Measurements from ENCODE around the gene PLGRKT.

Gene PLGRKT

GRCh38 chr9:5393497-5393896 lies 44.2 kb downstream of the PLGRKT start:
- DNase-seq (no peak), ATAC-seq (no peak)
- H3K4me1 Mint-ChIP-seq, result peaks cover 15% of the 10 kb centered on the region
- H3K4me3 Mint-ChIP-seq, result no peak overlapping the region
- H3K36me3 Mint-ChIP-seq (ENCODE audit: low read depth), result peaks cover 4% of the 10 kb centered on the region
- H3K27me3 Mint-ChIP-seq, result no peaks in the 10 kb centered on the region
- no peak overlapping the region for H3K27ac Mint-ChIP-seq
- no peaks in the 10 kb centered on the region for H3K9me3 Mint-ChIP-seq

- DNase-seq, result no peak
- no peak overlapping the region for H3K27ac Mint-ChIP-seq
Measured at GRCh38 chr9:5392285-5392684, 45.4 kb downstream of the PLGRKT start.

GRCh38 chr9:5389109-5389732 lies 48.5 kb downstream of the PLGRKT start:
- ATAC-seq, result peak; percentile 80
- H3K4me3 Mint-ChIP-seq, result no peak overlapping the region

More at GRCh38 chr9:5392285-5392684, 45.4 kb downstream of the PLGRKT start:
- no peaks in the 10 kb centered on the region for H3K27me3 Mint-ChIP-seq
- no peak overlapping the region for H3K4me3 Mint-ChIP-seq
- no peaks in the 10 kb centered on the region for H3K9me3 Mint-ChIP-seq
- peaks cover 15% of the 10 kb centered on the region for H3K4me1 Mint-ChIP-seq
- H3K36me3 Mint-ChIP-seq (ENCODE audit: low read depth), result peaks cover 4% of the 10 kb centered on the region
- no peak for ATAC-seq

DNA sequence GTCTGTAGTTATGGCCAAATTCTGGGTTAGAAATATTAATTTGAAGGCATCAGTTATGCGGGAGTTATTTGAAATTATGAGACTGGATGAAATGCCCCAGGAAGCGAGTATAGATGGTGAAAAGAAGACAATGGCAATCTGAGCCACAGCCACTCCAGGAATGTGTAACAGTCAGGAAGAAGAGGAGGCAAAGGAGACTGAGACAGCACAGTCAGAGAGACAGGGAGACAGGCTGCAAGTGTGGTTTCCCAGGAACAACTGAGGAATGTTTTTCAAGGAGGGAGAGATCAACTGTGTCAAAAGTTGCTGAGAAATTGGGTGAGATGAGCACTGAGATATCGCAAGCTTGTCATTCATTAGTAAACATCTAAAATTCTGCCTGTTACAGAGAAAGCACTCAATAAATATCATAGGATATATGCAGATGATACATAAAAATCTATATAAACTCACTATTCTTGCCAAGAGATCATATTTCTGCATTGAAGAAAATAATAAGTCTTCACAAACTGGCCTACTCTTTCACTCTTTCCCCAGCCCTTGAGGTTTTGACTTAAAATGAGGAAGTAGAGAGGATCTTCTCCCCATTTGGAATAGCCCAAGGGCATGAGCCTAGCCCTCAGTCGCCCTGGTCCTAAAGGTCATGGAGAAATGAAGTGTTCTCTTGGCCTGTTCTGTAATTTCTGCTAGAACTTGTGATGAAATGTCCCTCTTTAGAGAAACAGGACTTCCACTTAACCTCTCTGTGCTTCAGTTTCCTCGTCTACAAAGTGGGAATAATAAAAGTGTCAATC lies 49.5 kb downstream of the PLGRKT start:
- Mint-ChIP-seq H3K36me3 (ENCODE audit: low read depth) (peaks cover 2% of the 10 kb centered on the region), H3K4me3 (no peak overlapping the region), H3K4me1 (peaks cover 13% of the 10 kb centered on the region), H3K9me3 (no peaks in the 10 kb centered on the region), H3K27ac (no peak overlapping the region), H3K27me3 (no peaks in the 10 kb centered on the region)
- no peak for DNase-seq
- no peak for ATAC-seq

More at GRCh38 chr9:5389109-5389732, 48.5 kb downstream of the PLGRKT start:
- DNase-seq, result peak; percentile 15
- Mint-ChIP-seq H3K36me3 (ENCODE audit: low read depth) (peaks cover 2% of the 10 kb centered on the region), H3K9me3 (no peaks in the 10 kb centered on the region), H3K27ac (no peak overlapping the region), H3K4me1 (peaks cover 13% of the 10 kb centered on the region), H3K27me3 (no peaks in the 10 kb centered on the region)

GRCh38 chr9:5384436-5384835 lies 53.3 kb downstream of the PLGRKT start:
- H3K9me3 Mint-ChIP-seq, result no peaks in the 10 kb centered on the region
- no peak overlapping the region for H3K4me3 Mint-ChIP-seq
- ATAC-seq (no peak), DNase-seq (no peak)
- H3K4me1 Mint-ChIP-seq, result peaks cover 9% of the 10 kb centered on the region
- H3K27me3 Mint-ChIP-seq, result no peaks in the 10 kb centered on the region
- H3K36me3 Mint-ChIP-seq (ENCODE audit: low read depth), result peaks cover 5% of the 10 kb centered on the region
- no peak overlapping the region for H3K27ac Mint-ChIP-seq

DNA sequence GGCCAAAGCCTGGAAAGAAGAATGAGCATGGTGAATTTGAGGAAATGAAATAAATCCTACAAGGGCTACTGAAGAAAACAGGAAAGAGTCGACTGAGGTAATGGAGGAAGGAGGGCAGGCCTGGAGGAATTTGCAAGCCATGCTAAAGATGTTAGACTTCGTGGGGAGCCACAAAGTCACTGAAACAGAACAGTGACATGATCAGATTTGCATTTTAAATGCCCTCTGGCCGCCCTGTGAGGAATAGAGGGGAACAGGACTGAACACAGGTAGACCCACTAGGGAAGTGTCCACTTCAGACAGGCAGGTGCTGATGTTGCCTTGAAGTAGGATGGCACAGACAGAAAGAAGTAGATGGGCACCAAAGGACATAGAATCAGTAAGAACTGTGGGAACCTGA lies 55.2 kb downstream of the PLGRKT start:
- Mint-ChIP-seq H3K4me1 (no peaks in the 10 kb centered on the region), H3K27me3 (no peaks in the 10 kb centered on the region), H3K9me3 (no peaks in the 10 kb centered on the region), H3K4me3 (no peak overlapping the region), H3K27ac (no peak overlapping the region), H3K36me3 (ENCODE audit: low read depth) (peaks cover 5% of the 10 kb centered on the region)
- ATAC-seq (no peak), DNase-seq (no peak)

GRCh38 chr9:5375790-5376477 lies 61.8 kb downstream of the PLGRKT start:
- Mint-ChIP-seq H3K9me3 (no peaks in the 10 kb centered on the region), H3K36me3 (ENCODE audit: low read depth) (peaks cover 8% of the 10 kb centered on the region), H3K27ac (peak overlapping the region; percentile 27), H3K27me3 (no peaks in the 10 kb centered on the region), H3K4me3 (no peak overlapping the region), H3K4me1 (peaks cover 30% of the 10 kb centered on the region)
- DNase-seq, result no peak
- no peak for ATAC-seq

DNA sequence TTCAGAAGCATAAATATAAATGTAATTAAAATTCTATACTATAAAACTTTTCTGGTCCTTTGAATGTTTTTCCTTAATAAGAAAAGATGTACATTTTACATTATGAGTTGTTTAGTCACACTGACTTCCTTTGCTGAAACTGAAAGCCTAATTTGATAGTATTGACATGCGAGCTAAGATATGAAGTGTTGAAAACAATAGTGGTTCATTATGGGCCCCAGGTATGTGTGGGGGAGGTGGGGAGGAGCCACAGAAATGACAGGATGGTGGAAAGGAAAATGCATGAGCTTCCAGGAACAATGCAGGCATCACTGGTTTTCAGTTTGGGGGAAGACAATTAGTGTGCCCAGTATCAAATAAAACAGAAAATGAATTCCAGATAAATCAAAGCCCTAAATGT lies 62.6 kb downstream of the PLGRKT start:
- peak; percentile 8 for DNase-seq
- H3K9me3 Mint-ChIP-seq, result no peaks in the 10 kb centered on the region
- H3K27me3 Mint-ChIP-seq, result no peaks in the 10 kb centered on the region
- peak; percentile 68 for ATAC-seq
- peak overlapping the region; percentile 54 for H3K27ac Mint-ChIP-seq
- H3K36me3 Mint-ChIP-seq (ENCODE audit: low read depth), result peaks cover 4% of the 10 kb centered on the region
- H3K4me1 Mint-ChIP-seq, result peaks cover 30% of the 10 kb centered on the region
- no peak overlapping the region for H3K4me3 Mint-ChIP-seq

DNA sequence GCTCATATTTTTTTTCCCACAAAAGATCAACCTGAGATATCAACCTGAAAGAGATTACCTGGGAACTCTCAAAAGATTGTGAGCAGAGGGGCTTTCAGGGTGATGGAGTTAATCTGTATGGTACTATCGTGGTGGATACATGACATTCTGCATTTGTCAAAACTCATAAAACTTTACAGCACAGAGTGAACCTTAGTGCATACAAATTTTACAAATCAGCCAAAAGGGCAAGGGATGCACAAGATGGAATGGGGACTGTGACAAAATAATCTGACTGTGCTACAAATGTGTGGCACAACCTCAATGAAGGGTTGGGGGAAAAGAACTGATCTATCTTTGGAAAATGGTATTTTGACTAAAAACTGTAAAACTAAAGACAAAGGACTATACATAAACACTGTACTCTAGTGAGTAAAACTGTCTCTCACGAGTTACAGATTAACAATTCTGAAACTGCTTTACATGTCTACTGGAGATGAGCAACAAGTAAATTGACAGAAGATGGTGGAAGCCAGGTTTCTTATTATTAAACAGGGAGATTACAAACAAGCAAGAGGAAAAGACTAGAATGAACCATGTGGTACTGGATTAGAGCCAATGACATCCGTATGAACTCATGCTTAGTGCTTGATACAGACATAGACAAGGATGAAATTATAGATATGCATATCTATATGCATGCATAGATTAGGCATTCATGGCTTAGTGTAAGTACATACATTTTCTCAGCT lies 73.3 kb downstream of the PLGRKT start:
- Mint-ChIP-seq H3K27me3 (no peaks in the 10 kb centered on the region), H3K36me3 (ENCODE audit: low read depth) (peaks cover 18% of the 10 kb centered on the region), H3K9me3 (no peaks in the 10 kb centered on the region), H3K27ac (no peak overlapping the region), H3K4me3 (no peak overlapping the region), H3K4me1 (peaks cover 6% of the 10 kb centered on the region)
- DNase-seq, result no peak
- no peak for ATAC-seq

DNA sequence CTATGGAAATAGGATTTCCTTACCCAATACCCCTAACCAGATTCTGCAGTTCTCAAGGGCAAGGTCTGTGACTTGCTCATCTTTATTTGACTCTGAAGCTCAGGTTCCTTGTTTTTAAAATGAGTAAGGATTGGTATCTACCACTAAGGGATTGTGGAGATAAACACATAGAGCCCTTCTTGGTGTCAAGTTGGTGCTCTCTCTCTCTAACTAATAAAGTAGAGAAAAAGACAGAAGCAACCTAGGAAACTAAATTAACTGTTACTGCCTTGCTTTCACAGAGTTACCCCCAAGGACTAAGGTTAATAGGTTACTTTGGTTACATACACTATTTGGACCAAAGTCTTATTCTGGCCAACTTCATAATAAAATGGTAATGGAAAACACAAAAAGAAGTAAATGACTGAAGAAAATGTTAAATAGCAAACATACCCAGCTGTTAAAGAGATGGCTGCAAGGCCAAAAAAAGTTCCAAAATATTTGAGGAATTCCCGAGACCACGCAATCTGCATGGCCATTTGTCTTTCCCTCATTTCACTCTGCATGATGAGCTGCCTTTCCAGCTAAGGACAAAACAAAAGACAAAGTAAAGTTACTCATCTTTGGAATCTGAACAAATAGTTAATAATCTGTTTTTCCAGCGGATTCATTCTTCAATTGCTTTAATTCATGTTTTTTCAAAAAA lies 76.3 kb downstream of the PLGRKT start:
- Mint-ChIP-seq H3K27me3 (no peaks in the 10 kb centered on the region), H3K36me3 (ENCODE audit: low read depth) (peaks cover 29% of the 10 kb centered on the region), H3K4me3 (no peak overlapping the region), H3K9me3 (no peaks in the 10 kb centered on the region), H3K4me1 (peaks cover 6% of the 10 kb centered on the region), H3K27ac (no peak overlapping the region)
- ATAC-seq (no peak), DNase-seq (no peak)

GRCh38 chr9:5360341-5360740 lies 77.4 kb downstream of the PLGRKT start:
- ATAC-seq, result no peak
- no peaks in the 10 kb centered on the region for H3K27me3 Mint-ChIP-seq
- H3K4me3 Mint-ChIP-seq, result no peak overlapping the region
- peaks cover 6% of the 10 kb centered on the region for H3K4me1 Mint-ChIP-seq
- H3K27ac Mint-ChIP-seq, result no peak overlapping the region
- DNase-seq, result no peak
- H3K36me3 Mint-ChIP-seq (ENCODE audit: low read depth), result peaks cover 31% of the 10 kb centered on the region
- no peaks in the 10 kb centered on the region for H3K9me3 Mint-ChIP-seq

GRCh38 chr9:5357431-5358105 lies 80.2 kb downstream of the PLGRKT start:
- peaks cover 11% of the 10 kb centered on the region for H3K4me1 Mint-ChIP-seq
- DNase-seq, result no peak
- no peaks in the 10 kb centered on the region for H3K27me3 Mint-ChIP-seq
- H3K4me3 Mint-ChIP-seq, result no peak overlapping the region
- no peak for ATAC-seq
- no peak overlapping the region for H3K27ac Mint-ChIP-seq
- H3K9me3 Mint-ChIP-seq, result no peaks in the 10 kb centered on the region
- H3K36me3 Mint-ChIP-seq (ENCODE audit: low read depth), result peaks cover 20% of the 10 kb centered on the region

- ATAC-seq (no peak), DNase-seq (no peak)
- H3K27ac Mint-ChIP-seq, result no peak overlapping the region
- peaks cover 19% of the 10 kb centered on the region for H3K36me3 Mint-ChIP-seq (ENCODE audit: low read depth)
- no peaks in the 10 kb centered on the region for H3K9me3 Mint-ChIP-seq
- no peak overlapping the region for H3K4me3 Mint-ChIP-seq
- H3K27me3 Mint-ChIP-seq, result no peaks in the 10 kb centered on the region
- H3K4me1 Mint-ChIP-seq, result peaks cover 24% of the 10 kb centered on the region
Measured at GRCh38 chr9:5355817-5356216, 81.9 kb downstream of the PLGRKT start.

Data from activated naive CD8-positive, alpha-beta T cell treated with anti-CD3 and anti-CD28 coated beads, Interleukin-2, amount 50 U/mL, for 24 hours (primary cell).